Measurements from ENCODE around the gene DAB2IP.

- TF ChIP-seq L3MBTL2 (conservative IDR thresholded peaks at IDR 0.05) = no peak
- no peak for TF ChIP-seq FOXM1 (IDR thresholded peaks at IDR 0.05; ENCODE audit: borderline replicate concordance)
- no peak for TF ChIP-seq BHLHE40 (IDR thresholded peaks at IDR 0.05; ENCODE audit: borderline replicate concordance)
Measured at GRCh38 chr9:121640491-121641223, 10.8 kb upstream of the DAB2IP start.
